Fibroblast of upper back skin (primary cell): ENCODE measurements around the gene AXL.

Source experiments
- DNase-seq: peaks from one replicate; pipeline ENCODE4 v3.0.0-alpha.2; 2013

The AXL gene

DNA sequence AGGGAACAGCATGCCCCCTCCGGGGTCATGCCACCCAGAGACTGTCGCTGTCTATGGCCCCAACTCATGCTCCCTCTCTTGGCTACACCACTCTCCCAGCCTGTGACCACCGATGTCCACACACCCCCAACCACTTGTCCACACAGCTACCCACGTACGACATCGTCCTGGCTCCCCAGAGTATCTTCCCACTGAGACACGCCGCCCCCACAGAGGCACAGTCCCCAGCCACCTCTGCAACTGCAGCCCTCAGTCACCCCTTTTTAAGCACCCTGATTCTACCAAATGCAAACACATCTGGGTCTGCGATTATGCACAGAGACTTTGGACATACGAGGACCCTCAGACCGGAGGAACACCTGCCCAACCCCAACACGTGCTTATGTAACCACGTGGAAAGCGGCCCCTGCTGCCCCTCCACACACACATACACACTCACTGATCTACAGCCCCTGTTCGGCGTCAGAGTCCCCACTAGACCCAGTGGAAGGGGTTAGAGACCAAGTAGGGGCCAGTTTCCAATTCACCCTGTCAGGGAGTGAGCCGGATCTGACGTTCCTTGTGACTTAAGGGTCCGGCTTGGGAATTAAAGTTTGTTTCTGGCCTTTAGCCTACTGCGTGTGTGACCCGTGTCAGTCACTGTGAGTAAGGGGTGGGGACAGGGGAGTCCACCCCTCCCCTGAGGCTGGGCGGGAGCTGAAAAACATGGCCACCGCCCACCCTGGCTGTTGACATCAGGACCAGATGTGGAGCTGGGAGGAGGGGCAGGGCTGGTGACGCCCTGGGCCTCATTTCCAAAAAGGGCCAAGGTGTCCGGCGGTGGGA is 11.9 kb upstream of the AXL start:
- DNase-seq: no peak

DNA sequence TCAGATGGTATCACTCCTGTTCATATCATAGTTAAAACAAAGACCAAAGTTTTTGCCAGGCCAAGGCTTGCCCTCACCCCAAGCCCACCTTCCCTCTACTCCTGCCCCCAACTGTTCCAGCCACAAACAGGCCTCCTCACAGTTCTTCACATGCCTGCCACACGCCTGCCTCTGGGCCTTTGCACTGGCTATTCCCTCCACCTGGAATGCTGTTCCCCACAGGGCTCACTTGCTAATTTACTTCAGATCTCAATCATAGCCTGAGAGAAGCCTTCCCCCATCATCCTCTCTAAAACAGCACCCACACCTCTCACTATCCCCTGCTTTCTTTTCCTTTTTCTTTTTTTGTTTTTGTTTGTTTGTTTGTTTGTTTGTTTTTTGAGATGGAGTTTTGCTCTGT is 4.9 kb upstream of the AXL start:
- no peak for DNase-seq

DNA sequence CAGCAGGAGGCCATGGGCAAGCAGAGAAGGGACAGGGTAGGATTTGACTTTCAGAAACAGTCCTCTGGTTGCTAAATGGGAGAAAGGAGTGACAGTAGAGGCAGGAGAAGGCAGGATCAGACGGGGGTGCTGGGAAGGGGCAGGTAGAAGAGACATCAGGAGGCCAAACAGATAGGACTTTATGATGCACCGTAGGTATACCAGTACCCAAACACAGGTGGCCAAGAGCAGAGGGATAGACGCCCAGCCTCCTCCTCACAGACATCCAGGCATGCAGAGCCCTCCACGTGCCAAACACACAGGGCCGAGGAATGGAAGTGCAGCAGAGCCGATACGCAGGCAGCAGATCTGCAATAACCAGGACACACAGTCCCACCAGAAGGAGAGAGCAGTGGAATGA is 1.3 kb upstream of the AXL start:
- no peak for DNase-seq

DNA sequence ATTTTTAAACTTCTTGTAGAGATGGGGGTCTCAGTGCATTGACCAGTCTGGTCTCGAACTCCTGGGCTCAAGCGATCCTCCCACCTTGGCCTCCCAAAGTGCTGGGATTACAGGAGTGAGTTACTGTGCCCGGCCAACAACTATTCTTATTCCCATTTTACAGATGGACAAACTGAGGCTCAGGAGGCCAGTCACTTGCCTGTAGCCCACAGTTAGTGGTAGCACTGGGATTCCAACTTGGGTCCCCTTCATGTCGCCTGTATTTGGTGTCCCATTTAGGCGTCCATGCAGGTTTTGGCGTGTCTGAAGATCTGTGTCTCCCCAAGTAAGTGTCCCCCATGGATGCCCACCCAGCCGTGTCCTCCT is 791 bp upstream of the AXL start:
- no peak for DNase-seq

DNA sequence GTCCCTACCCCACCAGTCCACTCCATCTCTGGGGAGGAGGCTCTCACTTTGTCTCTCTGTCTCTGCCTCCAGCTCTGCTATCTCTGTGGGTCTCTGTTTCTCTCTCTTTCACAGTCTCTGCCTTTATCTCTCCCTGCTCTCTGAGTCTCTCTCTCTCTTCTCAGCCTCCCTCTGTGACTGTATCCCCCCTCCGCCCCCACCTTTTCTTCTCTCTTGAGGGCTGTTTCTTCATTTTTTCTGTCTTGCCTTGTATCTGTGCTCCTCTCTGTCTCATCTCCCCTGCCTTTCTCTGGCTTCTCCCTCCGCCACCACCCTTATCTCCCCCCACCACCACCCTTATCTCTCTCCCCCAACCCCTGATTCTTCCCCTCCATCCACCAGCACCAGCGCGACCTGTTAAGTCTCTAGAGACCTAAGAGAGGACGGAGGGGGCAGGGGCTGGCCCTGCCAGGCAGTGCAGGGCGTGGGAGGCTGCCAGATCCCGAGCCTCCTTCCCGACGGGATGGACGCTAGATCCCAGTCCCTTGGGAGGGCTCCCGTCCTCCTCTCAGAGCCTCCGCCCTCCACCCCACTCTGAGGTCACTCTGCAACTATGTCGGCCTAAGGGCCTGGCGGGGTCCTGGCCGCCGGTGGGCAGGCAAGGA is 1.0 kb downstream of the AXL start:
- peak; percentile 48 for DNase-seq

DNA sequence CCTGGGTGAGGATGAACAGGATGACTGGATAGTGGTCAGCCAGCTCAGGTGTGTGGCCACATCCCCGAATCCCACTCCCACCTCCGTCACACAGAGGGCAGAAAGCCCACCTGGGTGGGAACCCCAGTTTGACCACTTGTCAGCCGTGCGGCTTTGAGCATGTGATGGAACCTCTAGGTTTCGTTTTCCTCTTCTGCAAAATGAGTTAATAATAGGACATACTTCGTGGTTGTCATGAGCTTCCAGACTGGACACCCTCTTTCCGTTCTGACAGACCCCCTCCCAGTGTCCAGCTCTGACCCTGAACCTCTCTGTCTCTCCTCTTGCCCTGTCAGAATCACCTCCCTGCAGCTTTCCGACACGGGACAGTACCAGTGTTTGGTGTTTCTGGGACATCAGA is 1.8 kb downstream of the AXL start:
- no peak for DNase-seq

DNA sequence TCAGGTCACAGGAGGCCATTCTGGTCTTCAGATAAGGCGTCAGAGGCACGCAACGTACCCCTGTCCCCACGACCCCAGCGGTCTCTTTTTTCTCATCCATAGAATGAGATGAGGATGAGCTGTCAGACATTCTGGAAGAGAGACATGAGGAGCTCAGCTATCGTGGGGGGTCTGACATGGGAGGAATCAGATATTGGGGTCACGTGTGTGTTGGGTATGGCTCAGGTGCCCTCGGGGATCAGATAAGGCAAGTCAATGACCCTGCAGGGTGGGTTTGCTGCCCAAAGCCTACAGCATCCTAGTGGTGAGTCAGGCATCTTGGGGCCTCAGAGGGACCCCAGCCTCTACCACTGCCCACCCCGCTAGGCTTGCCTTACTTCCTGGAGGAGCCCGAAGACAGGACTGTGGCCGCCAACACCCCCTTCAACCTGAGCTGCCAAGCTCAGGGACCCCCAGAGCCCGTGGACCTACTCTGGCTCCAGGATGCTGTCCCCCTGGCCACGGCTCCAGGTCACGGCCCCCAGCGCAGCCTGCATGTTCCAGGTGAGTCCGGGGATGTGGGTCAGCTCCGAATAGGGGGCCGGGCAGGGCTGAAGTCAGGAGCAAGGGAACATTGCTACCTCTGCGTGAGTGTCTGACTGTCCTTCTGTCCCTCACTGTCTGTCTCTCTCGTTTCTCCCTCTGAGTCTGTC is 2.6 kb downstream of the AXL start:
- no peak for DNase-seq

DNA sequence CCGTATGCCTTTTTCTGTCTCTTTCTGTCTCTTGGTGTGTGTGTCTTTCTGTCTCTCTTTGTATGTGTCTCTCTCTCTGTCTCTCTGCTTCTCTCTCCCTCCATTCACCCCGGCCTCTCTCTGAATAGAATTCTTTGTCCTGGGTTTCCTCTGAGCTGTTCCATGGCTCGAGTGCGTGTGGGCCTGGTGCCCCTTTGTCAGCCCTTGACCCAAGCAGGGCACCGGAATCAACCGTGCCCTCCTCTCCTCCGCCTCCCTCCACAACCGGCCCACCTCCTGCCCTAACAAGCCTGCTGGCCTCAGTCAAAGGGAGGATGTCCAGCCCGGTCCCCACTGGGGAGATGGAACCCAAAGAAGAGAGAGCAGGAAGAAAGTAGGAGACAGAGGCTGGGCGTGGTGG is 3.2 kb downstream of the AXL start:
- DNase-seq: no peak

DNA sequence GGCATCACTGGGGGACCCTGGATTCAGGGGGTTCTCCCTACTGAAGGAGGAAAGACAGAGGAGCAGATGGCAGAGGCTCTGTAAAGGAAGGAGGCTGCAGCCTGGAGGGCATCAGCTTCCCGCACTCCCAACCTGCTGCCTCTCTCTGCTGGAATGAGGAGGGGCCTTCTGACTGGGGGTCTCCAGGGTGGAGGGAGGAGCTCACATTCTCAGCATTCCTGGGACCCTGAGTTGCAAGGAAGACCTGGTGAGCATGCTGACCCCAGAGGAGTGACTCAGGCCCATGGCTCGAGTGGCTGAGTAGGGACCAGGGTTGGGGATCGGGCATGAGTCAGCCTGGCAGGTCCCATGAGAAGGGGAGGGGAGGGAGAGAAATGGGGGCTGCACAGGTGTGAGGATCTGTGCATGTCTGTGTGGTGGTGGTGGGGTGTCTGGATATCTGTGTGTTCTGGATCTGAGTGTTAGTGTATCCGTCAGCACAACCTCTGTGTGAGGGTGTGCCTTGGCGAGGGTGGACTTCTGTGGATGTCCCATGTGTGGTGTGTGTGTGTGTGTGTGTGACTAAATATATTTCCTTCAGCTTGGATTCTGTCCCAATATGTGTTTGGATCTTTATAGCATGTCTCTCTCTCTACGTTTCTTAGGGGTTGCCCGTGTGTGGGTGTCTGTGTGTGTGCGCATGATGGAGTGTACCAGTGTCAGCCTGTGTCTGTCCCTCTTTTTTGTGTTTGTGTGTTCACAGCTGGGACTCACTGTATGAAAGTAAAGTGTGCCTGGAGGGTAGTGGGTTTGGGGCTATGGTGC is 4.6 kb downstream of the AXL start:
- peak; percentile 94 for DNase-seq

DNA sequence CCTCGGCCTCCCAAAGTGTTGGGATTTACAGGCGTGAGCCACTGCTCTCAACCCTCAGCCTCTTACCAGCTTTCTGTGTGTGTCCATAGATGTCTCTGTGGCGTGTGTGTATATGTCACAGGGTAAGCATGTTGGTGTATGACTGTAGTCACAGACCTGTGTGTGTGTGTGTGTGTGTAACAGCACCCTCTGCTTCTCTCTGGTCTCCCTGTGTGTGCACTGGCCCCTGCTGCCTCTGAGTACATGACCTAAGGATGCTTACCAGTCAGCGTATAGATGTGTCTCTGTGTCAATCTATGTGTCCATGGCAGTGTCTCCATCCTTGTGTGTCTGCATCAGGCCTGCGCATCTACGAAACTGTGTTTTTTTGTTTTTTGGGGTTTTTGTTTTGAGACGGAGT is 5.6 kb downstream of the AXL start:
- no peak for DNase-seq

DNA sequence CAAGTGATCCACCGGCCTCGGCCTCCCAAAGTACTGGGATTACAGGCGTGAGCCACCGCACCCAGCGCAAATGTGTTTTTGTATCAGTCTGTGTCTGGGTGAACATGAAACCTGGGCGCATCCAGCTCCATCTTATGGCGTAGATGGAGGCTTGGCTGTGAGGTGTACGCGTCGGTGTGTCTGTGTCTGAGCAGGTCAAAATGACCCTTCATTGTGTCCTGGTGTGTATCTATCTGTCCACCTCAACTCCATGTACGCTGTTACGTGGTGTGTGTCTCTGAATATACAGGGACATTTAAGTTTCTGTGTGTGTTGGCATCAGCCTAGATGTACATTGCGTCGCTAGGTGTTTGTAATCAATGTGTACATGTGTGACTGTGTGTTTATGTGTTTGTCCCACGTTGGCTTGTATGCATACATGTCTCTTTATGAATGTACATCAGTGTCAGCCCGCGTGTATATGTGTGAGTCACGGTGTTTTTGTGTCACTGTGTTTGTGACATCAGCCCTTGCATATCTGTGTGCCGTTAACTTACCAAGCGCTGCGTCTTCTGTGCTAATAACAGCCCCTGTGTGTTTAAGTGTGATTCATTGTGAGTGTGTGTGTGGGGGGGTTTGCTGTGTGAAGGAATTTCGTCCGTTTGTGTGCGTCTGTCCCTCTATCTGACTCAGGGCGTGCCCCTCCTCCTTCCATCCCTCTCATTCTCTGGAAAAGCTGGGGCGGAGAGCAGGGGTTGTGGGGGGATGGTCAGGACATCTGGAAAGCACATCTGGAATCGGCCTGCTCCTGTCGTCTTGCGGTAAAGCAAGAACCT is 6.4 kb downstream of the AXL start:
- peak; percentile 99 for DNase-seq

DNA sequence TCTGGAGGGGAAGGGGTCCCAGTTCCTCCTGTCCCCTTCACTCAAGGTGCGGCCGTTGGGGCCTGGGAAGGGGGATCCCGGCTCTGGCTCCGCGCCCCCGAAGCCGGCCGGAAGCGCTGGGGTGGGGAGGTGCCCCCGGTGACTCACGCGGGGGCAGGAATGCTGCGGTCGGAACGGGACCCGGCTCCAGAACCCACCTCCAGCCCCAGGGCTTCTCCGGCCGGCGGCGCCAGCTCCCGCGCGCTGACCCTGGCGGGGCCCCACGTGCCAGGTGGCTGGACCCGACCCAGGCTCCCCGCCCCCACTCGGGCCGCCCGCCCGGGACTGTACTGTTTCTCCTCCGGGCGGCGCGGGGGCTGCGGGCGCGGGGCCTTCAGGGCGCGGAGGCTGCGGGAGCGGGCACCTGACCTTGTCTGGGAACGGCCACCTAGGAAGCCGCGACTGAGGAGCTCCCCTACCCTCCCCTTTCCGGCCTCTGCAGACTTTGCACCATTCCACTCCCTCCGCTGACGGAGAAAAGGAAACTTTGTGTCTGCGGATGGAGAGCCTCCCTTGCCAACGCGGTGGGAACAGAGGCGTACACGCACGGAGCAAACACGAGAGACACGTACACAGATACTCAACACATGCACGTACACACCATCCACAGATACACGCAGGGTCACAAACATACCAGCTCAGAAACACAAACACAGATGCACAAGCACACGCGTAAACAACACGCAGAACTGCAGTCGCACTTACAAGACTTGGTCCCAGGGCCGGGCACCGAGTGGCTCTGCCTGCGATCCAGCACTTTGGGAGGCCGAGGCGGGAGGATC is 7.2 kb downstream of the AXL start:
- DNase-seq: peak; percentile 73

DNA sequence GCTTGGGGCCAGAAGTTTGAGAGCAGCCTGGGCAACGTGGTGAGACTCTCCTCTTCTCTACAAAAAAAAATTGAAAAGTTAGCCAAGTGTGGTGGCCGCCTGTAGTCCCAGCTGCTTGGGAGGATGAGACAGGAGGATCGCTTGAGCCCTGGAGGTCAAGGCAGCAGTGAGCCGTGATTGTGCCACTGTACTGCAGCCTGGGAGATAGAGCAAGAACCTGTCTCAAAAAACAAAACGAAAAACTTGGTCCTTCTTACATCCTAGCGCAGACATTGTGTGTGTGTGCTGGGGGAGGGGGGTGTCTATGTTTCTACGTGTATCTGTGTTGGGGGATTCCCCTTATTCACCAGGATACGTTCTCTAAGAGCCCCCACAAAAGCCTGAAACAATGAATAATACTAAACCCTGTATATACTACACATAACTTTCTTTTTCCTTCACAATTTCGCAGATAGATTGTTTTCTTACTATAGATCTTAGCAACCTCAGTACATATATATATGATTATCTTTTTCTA is 7.9 kb downstream of the AXL start:
- DNase-seq: no peak

DNA sequence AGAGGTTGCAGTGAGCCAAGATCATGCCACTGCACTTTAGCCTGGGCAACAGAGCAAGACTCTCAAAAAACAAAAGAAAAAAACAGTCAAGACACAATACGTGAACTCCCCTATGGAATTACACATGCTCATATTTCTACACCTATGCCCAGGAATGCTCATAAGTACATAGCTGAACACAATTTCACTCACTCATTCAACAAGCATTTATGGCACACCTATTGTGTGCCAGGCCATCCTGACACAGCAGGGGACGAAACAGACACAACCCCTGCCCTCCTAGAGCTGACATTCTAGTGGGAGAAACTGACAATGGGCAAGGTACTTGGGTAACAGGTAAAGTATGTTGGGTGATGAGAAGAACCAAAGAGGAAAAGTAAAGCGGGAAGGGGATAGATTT is 9.5 kb downstream of the AXL start:
- no peak for DNase-seq

DNA sequence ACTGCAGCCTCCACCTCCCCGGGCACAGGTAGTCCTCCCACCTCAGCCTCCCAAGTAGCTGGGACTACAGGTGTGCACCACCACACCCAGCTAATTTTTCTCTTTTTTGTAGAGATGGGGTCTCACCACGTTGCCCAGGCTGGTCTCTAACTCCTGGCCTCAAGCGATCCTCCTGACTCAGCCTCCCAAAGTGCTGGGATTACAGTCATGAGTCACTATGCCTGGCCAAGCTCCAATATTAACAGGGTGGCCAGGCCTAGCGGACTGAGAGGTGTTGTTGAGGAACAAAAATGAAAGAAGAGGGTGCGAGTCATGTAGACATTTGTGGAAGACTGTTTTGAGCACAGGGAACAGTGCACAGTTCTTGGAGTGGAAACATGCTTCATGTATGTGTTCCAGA is 10.3 kb downstream of the AXL start:
- DNase-seq: peak; percentile 37

DNA sequence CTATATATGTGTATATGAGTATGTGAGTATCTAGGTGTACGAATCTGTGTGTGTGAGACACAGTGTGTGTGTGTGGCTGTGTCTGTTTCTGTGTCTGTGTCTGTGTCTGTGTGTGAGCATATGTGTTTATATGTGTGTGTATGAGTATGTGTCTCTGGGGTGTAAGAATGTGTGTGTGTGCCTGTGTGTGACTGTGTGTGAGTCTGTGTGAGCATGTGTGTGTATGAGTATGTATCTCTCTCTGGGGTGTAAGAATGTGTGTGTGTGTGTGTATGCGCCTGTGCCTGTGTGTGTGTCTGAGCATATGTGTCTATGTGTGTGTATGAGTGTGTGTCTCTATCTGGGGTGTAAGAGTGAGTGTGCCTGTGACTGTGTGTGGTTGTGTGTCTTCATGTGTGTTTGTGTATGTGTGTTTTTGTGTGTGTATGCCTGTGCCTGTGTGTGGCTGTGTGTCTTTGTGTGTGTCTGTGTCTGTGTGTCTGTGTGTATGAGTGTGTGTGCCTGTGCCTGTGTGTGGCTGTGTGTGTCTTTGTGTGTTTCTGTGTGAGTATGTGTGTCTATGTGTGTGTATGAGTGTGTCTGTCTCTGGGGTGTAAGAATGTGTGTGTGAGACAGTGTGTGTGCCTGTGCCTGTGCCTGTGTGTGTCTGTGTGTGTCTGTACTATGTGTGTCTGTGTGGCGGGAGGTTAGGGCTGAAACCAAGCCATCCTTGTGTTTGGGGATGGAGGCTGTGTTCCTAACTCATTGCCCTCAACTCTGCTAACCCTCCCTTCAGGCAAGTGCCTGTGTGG is 11.2 kb downstream of the AXL start:
- no peak for DNase-seq

DNA sequence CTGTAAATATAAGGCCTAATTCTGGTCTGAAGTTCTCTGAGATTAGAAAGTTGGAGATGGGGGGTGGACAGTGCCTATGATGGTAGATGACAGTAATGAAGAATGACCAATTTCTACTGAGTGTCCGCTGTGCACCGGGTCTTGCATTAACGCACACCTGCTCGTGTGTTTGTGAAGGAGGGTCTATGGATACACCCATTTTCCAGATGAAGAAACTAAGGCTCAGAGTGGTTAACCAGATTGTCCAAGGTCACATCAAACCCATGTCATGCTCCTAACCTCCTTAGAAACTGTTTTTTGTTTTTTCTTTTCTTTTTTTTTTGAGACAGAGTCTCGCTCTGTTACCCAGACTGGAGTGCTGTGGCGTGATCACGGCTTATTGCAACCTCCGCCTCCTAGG is 13.7 kb downstream of the AXL start:
- no peak for DNase-seq

DNA sequence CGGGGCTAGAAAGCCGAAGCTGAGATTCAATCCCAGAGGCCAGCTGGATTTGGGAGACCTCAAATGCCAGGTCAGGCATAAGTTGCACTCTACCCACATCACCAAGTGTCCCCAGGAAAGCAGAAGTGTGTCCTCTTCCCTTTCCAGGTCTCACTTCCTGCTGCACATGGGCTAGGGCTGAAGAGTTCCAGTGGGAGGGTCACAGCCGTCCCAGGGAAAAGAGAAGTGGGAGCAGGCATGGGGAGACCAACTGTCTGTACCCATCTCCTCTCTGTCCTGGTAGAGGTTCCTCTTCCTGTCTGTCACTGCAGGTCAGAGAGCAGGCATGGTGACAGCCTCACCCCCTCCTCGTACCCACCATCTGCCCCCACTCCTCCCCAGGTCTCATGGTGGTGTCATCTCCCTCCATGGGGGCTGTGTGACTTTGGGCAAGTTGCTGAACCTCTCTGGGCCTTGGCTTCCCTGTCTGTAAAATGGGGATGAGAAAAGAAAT is 14.8 kb downstream of the AXL start:
- no peak for DNase-seq

DNA sequence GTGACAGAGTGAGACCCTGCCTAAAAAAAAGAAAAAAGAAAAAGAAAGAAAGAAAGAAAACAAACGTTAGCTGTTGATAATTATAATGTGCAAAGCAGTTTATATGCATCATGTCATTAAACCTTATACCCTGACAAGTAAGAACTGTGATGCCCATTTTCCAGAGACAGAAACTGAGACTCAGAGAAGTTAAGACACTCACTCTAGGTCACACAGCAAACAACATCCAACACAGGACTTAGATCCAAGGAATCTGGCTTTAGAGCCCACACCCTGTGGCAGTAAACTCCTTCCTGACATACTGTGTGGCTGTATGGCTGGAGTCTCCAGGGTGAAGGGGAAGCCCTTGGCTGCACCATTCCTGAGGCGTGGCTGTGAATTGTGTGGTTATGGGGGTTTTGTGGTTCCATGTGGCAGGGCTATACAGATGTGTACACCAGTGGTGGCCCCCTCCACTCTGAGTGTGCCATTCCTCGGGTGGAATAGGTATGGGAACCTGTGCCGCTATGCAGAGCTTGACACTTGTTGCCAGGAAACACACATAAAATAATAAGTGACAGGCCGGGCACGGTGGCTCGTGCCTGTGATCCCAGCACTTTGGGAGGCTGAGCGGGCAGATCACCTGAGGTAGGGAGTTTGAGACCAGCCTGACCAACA is 15.6 kb downstream of the AXL start:
- no peak for DNase-seq

DNA sequence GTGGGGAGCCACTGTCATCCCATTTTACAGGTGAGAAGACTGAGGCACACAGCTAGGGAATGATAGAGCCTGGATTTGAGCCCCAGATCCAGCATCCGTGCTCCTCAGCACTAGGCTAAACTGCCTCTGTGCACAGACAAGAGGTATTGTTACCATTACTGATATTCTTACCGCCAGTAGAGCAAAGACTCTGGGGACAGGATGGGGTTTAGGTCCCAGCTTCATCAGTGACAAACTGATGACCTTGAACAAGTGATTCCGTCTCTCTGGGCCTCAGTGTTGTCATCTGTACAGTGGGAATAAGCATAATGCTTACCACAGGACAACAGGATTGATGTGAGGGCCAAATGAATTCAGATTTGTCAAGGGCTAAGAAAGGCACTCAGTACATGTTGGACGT is 16.5 kb downstream of the AXL start:
- DNase-seq: no peak
